ENCODE data around the gene PAWR. TPM values are rescaled to one million over a fixed set of nuclear protein-coding genes. Genes with fewer than 3 reads are reported as not detected.

PAWR gene
- total and polyA plus RNA-seq, 2 experiments from 2014 or later = 149 to 180 TPM

DNA sequence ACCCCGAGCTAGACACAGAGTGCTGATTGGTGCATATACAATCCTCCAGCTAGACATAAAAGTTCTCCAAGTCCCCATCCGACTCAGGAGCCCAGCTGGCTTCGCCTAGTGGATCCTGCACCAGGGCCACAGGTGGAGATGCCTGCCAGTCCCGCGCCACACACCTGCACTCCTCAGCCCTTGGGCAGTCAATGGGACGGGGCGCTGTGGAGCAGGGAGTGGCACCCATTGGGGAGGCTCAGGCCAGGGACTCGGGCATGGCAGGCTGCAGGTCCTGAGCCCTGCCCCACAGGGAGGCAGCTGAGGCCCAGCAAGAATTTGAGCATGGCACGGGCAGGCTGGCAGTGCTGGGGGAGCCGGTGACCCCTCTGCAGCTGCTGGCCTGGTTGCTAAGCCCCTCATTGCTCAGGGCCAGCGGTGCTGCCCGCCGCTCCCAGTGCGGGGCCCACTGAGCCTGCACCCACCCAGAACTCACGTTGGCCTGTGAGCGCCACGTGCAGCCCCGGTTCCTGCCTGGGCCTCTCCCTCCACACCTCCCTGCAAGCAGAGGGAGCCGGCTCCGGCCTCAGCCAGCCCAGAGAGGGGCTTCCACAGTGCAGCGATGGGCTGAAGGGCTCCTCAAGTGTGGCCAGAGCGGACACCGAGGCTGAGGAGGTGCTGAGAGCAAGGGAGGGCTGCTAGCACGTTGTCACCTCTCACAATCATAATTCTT lies 136.7 kb downstream of the PAWR start (continued):
- TF ChIP-seq ZNF462 (CRISPR knock-in tag; IDR thresholded peaks at IDR 0.05) = no peak
- no peak for TF ChIP-seq CREB1 (CRISPR knock-in tag; IDR thresholded peaks at IDR 0.05; ENCODE audit: low read depth)
- TF ChIP-seq, protein P1, sequence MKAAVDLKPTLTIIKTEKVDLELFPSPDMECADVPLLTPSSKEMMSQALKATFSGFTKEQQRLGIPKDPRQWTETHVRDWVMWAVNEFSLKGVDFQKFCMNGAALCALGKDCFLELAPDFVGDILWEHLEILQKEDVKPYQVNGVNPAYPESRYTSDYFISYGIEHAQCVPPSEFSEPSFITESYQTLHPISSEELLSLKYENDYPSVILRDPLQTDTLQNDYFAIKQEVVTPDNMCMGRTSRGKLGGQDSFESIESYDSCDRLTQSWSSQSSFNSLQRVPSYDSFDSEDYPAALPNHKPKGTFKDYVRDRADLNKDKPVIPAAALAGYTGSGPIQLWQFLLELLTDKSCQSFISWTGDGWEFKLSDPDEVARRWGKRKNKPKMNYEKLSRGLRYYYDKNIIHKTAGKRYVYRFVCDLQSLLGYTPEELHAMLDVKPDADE (IDR thresholded peaks at IDR 0.05) = no peak

DNA sequence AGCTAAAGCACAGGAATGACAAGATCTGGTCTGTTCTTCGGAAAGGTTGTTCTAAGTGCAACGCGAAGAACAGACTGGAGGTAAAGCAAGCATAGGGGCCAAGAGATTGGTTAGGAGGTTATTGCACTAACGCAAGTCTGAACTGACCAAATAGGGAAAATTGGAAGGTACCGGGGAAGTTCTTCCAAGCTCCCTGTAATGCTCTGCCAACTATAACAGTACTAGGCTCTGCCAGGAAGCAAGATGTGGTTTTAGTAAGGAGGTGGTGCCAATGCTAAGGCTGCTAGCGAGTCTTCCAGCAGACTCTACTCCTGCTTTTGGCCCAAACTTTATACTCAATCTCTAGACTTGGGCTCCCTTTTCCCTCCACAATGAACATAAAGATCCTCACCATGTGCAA lies 138.6 kb downstream of the PAWR start:
- Mint-ChIP-seq H3K9me3 (peaks cover 16% of the 10 kb centered on the region), H3K4me1 (peaks cover 48% of the 10 kb centered on the region), H3K36me3 (ENCODE audit: low read depth) (peaks cover 56% of the 10 kb centered on the region), H3K4me3 (no peak overlapping the region), H3K27me3 (ENCODE audit: insufficient read depth, low read depth, poor library complexity) (peaks cover 6% of the 10 kb centered on the region), H3K27ac (no peak overlapping the region)
- no peak overlapping the region for H2AFZ ChIP-seq
- H3K9me2 ChIP-seq (ENCODE audit: insufficient read depth) = no peaks in the 10 kb centered on the region
- H3K79me2 ChIP-seq (replicated peaks; ENCODE audit: insufficient read depth) = no peaks in the 10 kb centered on the region
- H3K4me3 ChIP-seq = no peak overlapping the region
- no peak for ATAC-seq
- H3K4me1 ChIP-seq (ENCODE audit: insufficient read depth) = peaks cover 42% of the 10 kb centered on the region
- peaks cover 4% of the 10 kb centered on the region; the same call in 1 of the 2 replicates for H3K36me3 ChIP-seq (ENCODE audit: insufficient read depth)
- H4K20me1 ChIP-seq (replicated peaks; ENCODE audit: insufficient read depth) = no peaks in the 10 kb centered on the region
- DNase-seq (ENCODE audit: low spot score) = no peak
- H3K27me3 ChIP-seq (ENCODE audit: insufficient read depth) = no peaks in the 10 kb centered on the region
- peaks cover 9% of the 10 kb centered on the region for H3F3A ChIP-seq (replicated peaks; ENCODE audit: low read depth)
- no peak overlapping the region for H3K4me2 ChIP-seq
- no peak overlapping the region for H3K27ac ChIP-seq (ENCODE audit: low read depth)
- TF ChIP-seq ZNF462 (CRISPR knock-in tag; IDR thresholded peaks at IDR 0.05) (no peak), EZH2phosphoT487 (IDR thresholded peaks at IDR 0.05; ENCODE audit: unreplicated experiment) (no peak)
- TF ChIP-seq, protein P1 (IDR thresholded peaks at IDR 0.05) = no peak
